MG63 (cell line): ENCODE measurements around the gene SAV1. TPM values are rescaled to one million over a fixed set of nuclear protein-coding genes. Genes with fewer than 3 reads are reported as not detected.
A peak's percentile ranks its signal among the peaks of the same experiment; 100 is the strongest.
"Not testable (repeated sequence)": the region's sequence is repeated elsewhere in the genome, so short reads cannot be mapped to it uniquely, and the experiment has no call there.

ENCODE experiments used
- DNase-seq: peaks from one replicate; pipeline ENCODE4 v3.0.0-alpha.2; 2020
- H3K27me3 ChIP-seq: fragments of 250-450 bp; sonication (Bioruptor Pico); 2 replicates; pipeline ENCODE4 v1.5.1; 2020; ENCODE audit warnings: mild to moderate bottlenecking, moderate library complexity
- H3K36me3 ChIP-seq: fragments of 250-450 bp; sonication (Bioruptor Pico); 2 replicates; pipeline ENCODE4 v1.5.1; 2020; ENCODE audit warnings: mild to moderate bottlenecking, moderate library complexity
- H3K4me3 ChIP-seq: fragments of 250-450 bp; sonication (Bioruptor Pico); 2 replicates; pipeline ENCODE4 v1.5.1; 2020; ENCODE audit warnings: mild to moderate bottlenecking, moderate library complexity
- H3K9me3 ChIP-seq: fragments of 250-450 bp; sonication (Bioruptor Pico); 2 replicates; pipeline ENCODE4 v1.5.1; 2020; ENCODE audit warnings: mild to moderate bottlenecking, moderate library complexity
- total RNA-seq: library from RNA; depleted of rRNA; stranded (reverse); fragments of >200 nt; shearing (Covaris generic); gene quantifications from 2 replicates; pipeline ENCODE4 v1.2.3, GENCODE V29; 2014; ENCODE audit warnings: low replicate concordance; rRNA removed

Gene SAV1
- 10.6 and 36.2 TPM in 2 replicates for total RNA-seq

- no peaks in the 10 kb centered on the region for H3K27me3 ChIP-seq
- H3K9me3 ChIP-seq = no peaks in the 10 kb centered on the region
- peak within 1 kb of the TSS; percentile 66 for H3K4me3 ChIP-seq
- DNase-seq = peak; percentile 69
- no peaks in the 10 kb centered on the region for H3K36me3 ChIP-seq
Observed at GRCh38 chr14:50667996-50668825, at the start of gene SAV1. Gene SAV1 (minus strand): TSS chr14:50668306. CDS start chr14:50667967, 339 bp downstream.

GRCh38 chr14:50717811-50718210, 49.7 kb upstream of the SAV1 start:
- no peak for DNase-seq

GRCh38 chr14:50714450-50715073, 46.5 kb upstream of the SAV1 start:
- Histone ChIP-seq H3K27me3 (no peaks in the 10 kb centered on the region), H3K36me3 (no peaks in the 10 kb centered on the region), H3K9me3 (no peaks in the 10 kb centered on the region), H3K4me3 (no peak overlapping the region)
- no peak for DNase-seq

More at GRCh38 chr14:50717811-50718210, 49.7 kb upstream of the SAV1 start:
- H3K4me3 ChIP-seq = no peak overlapping the region
- H3K9me3 ChIP-seq = no peaks in the 10 kb centered on the region
- no peaks in the 10 kb centered on the region for H3K36me3 ChIP-seq
- no peaks in the 10 kb centered on the region for H3K27me3 ChIP-seq

GRCh38 chr14:50711043-50711442, 42.9 kb upstream of the SAV1 start:
- no peaks in the 10 kb centered on the region for H3K27me3 ChIP-seq
- DNase-seq = no peak

GRCh38 chr14:50705026-50705593, 37.0 kb upstream of the SAV1 start:
- H3K27me3 ChIP-seq = no peaks in the 10 kb centered on the region
- H3K36me3 ChIP-seq = no peaks in the 10 kb centered on the region
- no peak overlapping the region for H3K4me3 ChIP-seq
- no peak for DNase-seq
- no peaks in the 10 kb centered on the region for H3K9me3 ChIP-seq

More at GRCh38 chr14:50711043-50711442, 42.9 kb upstream of the SAV1 start:
- H3K36me3 ChIP-seq = no peaks in the 10 kb centered on the region
- no peaks in the 10 kb centered on the region for H3K9me3 ChIP-seq
- H3K4me3 ChIP-seq = no peak overlapping the region

GRCh38 chr14:50704454-50705010, 36.4 kb upstream of the SAV1 start:
- Histone ChIP-seq H3K9me3 (no peaks in the 10 kb centered on the region), H3K27me3 (no peaks in the 10 kb centered on the region), H3K4me3 (no peak overlapping the region), H3K36me3 (no peaks in the 10 kb centered on the region)
- no peak for DNase-seq

GRCh38 chr14:50697659-50698290, 29.7 kb upstream of the SAV1 start:
- no peaks in the 10 kb centered on the region for H3K9me3 ChIP-seq
- no peak overlapping the region for H3K4me3 ChIP-seq
- no peaks in the 10 kb centered on the region for H3K36me3 ChIP-seq
- no peaks in the 10 kb centered on the region for H3K27me3 ChIP-seq
- no peak for DNase-seq

GRCh38 chr14:50694260-50694659, 26.2 kb upstream of the SAV1 start:
- H3K4me3 ChIP-seq, H3K27me3 ChIP-seq, DNase-seq, H3K36me3 ChIP-seq, H3K9me3 ChIP-seq: not testable (repeated sequence)

GRCh38 chr14:50688875-50689274, 20.8 kb upstream of the SAV1 start:
- Histone ChIP-seq H3K36me3 (no peaks in the 10 kb centered on the region), H3K4me3 (no peak overlapping the region), H3K9me3 (no peaks in the 10 kb centered on the region), H3K27me3 (no peaks in the 10 kb centered on the region)
- DNase-seq = no peak

- no peak for DNase-seq
- no peaks in the 10 kb centered on the region for H3K36me3 ChIP-seq
- H3K4me3 ChIP-seq = no peak overlapping the region
- no peaks in the 10 kb centered on the region for H3K9me3 ChIP-seq
- H3K27me3 ChIP-seq = no peaks in the 10 kb centered on the region
Observed at GRCh38 chr14:50679674-50680073, 11.6 kb upstream of the SAV1 start.

GRCh38 chr14:50678163-50678562, 10.1 kb upstream of the SAV1 start:
- no peaks in the 10 kb centered on the region for H3K36me3 ChIP-seq
- H3K4me3 ChIP-seq = no peak overlapping the region
- no peaks in the 10 kb centered on the region for H3K27me3 ChIP-seq
- no peak for DNase-seq
- H3K9me3 ChIP-seq = no peaks in the 10 kb centered on the region

GRCh38 chr14:50677527-50678063, 9.5 kb upstream of the SAV1 start:
- Histone ChIP-seq H3K9me3 (no peaks in the 10 kb centered on the region), H3K4me3 (no peak overlapping the region), H3K36me3 (no peaks in the 10 kb centered on the region), H3K27me3 (no peaks in the 10 kb centered on the region)
- DNase-seq = no peak

GRCh38 chr14:50676814-50677516, 8.9 kb upstream of the SAV1 start:
- no peaks in the 10 kb centered on the region for H3K36me3 ChIP-seq
- no peak for DNase-seq
- H3K9me3 ChIP-seq = no peaks in the 10 kb centered on the region
- no peaks in the 10 kb centered on the region for H3K27me3 ChIP-seq
- no peak overlapping the region for H3K4me3 ChIP-seq

- no peaks in the 10 kb centered on the region for H3K36me3 ChIP-seq
- DNase-seq = peak; percentile 19
- H3K4me3 ChIP-seq = no peak overlapping the region
- no peaks in the 10 kb centered on the region for H3K27me3 ChIP-seq
- H3K9me3 ChIP-seq = no peaks in the 10 kb centered on the region
Observed at GRCh38 chr14:50675597-50675996, 7.5 kb upstream of the SAV1 start.

GRCh38 chr14:50670866-50671256, 2.8 kb upstream of the SAV1 start:
- no peak for DNase-seq
- Histone ChIP-seq H3K27me3 (no peaks in the 10 kb centered on the region), H3K4me3 (no peak overlapping the region), H3K9me3 (no peaks in the 10 kb centered on the region), H3K36me3 (no peaks in the 10 kb centered on the region)

GRCh38 chr14:50670196-50670865, 2.2 kb upstream of the SAV1 start:
- Histone ChIP-seq H3K27me3 (no peaks in the 10 kb centered on the region), H3K9me3 (no peaks in the 10 kb centered on the region)
- no peak for DNase-seq

More at GRCh38 chr14:50670196-50670865, 2.2 kb upstream of the SAV1 start:
- Histone ChIP-seq H3K4me3 (no peak overlapping the region), H3K36me3 (no peaks in the 10 kb centered on the region)
